Colon (tissue), 2 donors: ENCODE measurements around the gene IFIT1.
"Not testable (repeated sequence)": the region's sequence is repeated elsewhere in the genome, so short reads cannot be mapped to it uniquely, and the experiment has no call there.

Experiments
- FAIRE-seq: peaks from 2 replicates; lab custom pipeline; 2012; peaks lifted over from hg19 to GRCh38; lab: Jason Lieb, UNC
- donor health status: control.
- donor health status: control.

IFIT1 gene

GRCh38 chr10:89440226-89441009, 48.0 kb downstream of the IFIT1 start:
- FAIRE-seq: no peak

- FAIRE-seq: no peak
These were observed 49.9 kb downstream of the IFIT1 start for GRCh38 chr10:89442289-89442688.

GRCh38 chr10:89444819-89445218, 52.4 kb downstream of the IFIT1 start:
- not testable (repeated sequence) for FAIRE-seq

GRCh38 chr10:89450901-89451300, 58.5 kb downstream of the IFIT1 start:
- FAIRE-seq: no peak

GRCh38 chr10:89452193-89452592, 59.8 kb downstream of the IFIT1 start:
- FAIRE-seq: no peak

GRCh38 chr10:89454561-89455347, 62.3 kb downstream of the IFIT1 start:
- no peak for FAIRE-seq
